Keratinocyte (primary cell): ENCODE measurements around the gene BFSP2.

ENCODE experiments used
- CTCF ChIP-seq, 3 experiments: IDR thresholded peaks in 1 of 3; conservative IDR thresholded peaks in 1 of 3; optimal IDR thresholded peaks in 1 of 3; 2 replicates in 2 of 3; 3 replicates in 1 of 3; pipeline versions ENCODE3 to v1.5.1; 2011; ENCODE audit warnings: low read length in 3 of 3, mild to moderate bottlenecking in 3 of 3, moderate library complexity in 2 of 3, control low read depth in 1 of 3, inconsistent platforms in 1 of 3; ENCODE audit not compliant: insufficient read depth in 2 of 3; ENCODE audit errors: extremely low read depth in 1 of 3
- EZH2 ChIP-seq: IDR thresholded peaks from one replicate; pipeline ENCODE4 v1.6.1; 2012; ENCODE audit warnings: inconsistent platforms, mild to moderate bottlenecking, low read length, moderate library complexity

- TF ChIP-seq CTCF (optimal IDR thresholded peaks at IDR 0.05 in 1 of 3, IDR thresholded peaks at IDR 0.05 in 1 of 3, conservative IDR thresholded peaks at IDR 0.05 in 1 of 3; ENCODE audit: extremely low read depth in 1 of 3, insufficient read depth in 2 of 3, low read length in 3 of 3) (no peak), EZH2 (no peak)
Measured at GRCh38 chr3:133429063-133429462, 29.2 kb downstream of the BFSP2 start.
